NCI-H1417 treated with DMSO at 0.1 percent for 48 hours (cell line): ENCODE measurements around the gene TGFBR3.

ENCODE experiments used
- DNase-seq: peaks from one replicate; lab custom pipeline; 2025; lab: John Stamatoyannopoulos, UW

TGFBR3 gene

GRCh38 chr1:91635763-91636162 is 250.2 kb downstream of the TGFBR3 start:
- DNase-seq, result no peak

GRCh38 chr1:91633438-91633837 is 252.5 kb downstream of the TGFBR3 start:
- DNase-seq, result no peak

GRCh38 chr1:91631718-91632330 is 254.1 kb downstream of the TGFBR3 start:
- DNase-seq, result no peak

DNA sequence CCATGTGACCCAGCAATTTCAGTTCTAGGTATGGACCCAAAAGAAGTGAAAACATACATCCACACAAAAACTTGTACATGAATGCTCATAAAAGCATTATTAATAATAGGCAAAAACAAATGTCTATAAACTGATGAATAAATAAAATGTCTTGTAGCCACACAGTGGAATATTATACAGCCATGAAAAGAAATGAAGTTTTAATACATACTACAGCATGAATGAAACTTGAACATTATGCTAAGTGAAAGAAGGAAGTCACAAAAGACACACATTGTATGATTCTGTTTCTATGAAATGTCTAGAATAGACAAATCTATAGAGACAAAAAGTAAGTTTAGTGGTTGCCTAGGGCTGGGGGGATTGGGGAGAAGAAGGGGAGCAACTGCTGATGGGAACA is 255.1 kb downstream of the TGFBR3 start:
- no peak for DNase-seq
